HG02759 (cell line): Measurements from ENCODE around the gene ZSCAN21.

ENCODE experiments used
- ATAC-seq: cut with Tn5 transposase; IDR thresholded peaks from one replicate; pipeline ENCODE4 v1.9.1; 2021; ENCODE audit warnings: mild to moderate bottlenecking, moderate library complexity; ENCODE audit not compliant: unreplicated experiment

The ZSCAN21 gene

DNA sequence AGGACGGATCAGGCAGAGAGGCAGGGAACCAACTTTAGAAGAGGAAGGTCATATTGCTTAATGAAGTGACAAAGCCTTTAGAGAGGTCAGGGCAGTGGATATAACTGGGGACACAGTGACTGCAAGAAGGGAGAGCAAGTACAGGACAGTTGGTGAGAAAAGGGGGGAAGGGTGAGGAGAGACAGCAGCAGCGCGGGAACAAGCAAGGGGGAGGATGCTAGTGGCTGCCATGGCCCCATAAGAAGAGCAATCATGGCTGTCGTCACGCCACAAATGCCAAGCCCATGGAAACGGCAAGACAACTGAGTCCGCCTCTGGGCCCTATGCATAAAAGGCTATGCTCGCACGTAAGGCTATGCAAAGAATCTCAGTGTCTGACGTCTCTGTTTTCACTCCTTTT, 22.9 kb downstream of the ZSCAN21 start:
- no peak for ATAC-seq

DNA sequence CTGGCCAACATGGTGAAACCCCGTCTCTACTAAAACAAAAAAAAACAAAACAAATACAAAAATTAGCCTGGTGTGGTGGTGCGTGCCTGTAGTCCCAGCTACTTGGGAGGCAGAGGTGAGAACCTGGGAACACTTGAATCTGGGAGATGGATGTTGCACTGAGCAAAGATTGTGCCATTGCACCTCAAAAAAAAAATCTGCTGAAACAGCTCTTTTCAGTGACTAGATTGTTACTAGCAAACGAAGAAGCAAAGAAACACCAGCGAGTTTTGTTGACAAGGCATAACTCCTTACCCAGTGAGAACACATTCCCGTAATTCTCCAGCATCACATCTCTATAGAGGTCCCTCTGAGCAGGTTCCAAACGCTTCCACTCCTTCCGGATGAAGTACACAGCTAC, 25.3 kb downstream of the ZSCAN21 start:
- no peak for ATAC-seq

DNA sequence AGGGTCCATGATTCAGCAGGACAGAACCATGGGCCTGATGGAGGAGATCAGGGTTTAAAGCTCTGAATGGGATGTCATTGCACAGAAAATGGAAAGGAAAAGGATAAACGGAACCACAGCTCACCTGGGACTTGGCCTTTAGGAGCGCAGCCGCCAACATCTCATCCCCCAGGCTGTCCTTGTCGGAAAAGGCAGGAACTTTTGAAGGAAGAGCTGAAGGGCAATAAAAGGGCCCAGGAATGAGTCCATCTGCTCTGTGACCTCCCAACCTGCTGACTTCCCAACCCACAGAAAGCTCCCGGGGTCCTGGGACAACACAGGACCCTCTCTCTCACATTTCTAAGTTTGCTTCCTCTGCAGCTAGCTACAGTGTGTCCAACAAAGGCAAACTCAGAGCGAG, 25.8 kb downstream of the ZSCAN21 start:
- no peak for ATAC-seq

DNA sequence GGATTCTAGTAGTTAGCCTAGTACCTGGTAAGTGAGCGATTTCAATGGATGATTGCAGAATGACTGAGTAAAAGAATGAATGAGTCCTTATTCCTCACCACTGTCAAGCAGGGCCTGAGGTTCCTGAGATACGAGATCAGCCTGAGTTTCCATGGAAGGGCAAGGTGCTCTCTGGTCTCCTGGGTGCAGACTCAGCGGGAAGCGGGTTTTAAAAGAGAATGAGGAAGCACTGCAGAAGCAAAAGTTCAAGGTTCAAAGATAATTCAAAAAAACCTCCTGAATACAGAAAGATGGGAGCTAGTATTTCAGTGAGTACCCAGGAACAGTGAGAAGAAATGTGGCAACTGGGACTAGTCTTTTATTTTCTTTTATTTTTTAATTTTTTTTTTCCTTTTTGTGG, 27.6 kb downstream of the ZSCAN21 start:
- no peak for ATAC-seq

DNA sequence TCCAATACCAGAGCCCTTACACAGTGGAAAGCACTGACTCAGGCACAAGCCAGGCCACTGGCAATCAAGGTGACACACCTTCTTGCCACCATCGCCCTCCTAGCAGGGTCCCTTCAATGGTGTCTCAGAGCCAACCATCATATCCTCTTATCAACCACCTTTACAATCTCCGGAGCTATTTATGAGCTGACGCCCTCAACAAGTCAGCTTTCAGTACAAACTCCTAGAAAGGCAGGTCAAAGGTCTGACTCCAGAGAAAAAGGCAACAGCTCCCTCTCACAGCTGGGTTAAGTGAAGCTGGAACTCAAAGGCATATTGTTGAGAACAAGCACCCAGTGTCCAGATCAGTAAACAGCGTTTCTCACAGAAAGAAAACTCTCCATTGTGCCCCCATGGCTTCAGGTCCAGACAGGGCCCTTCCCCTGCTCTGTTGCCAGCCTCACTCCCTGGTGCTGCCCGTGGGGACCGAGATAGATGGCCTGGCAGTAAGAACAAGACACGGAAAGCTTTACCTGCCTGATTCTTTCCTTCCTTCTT, 29.5 kb downstream of the ZSCAN21 start:
- ATAC-seq: no peak

DNA sequence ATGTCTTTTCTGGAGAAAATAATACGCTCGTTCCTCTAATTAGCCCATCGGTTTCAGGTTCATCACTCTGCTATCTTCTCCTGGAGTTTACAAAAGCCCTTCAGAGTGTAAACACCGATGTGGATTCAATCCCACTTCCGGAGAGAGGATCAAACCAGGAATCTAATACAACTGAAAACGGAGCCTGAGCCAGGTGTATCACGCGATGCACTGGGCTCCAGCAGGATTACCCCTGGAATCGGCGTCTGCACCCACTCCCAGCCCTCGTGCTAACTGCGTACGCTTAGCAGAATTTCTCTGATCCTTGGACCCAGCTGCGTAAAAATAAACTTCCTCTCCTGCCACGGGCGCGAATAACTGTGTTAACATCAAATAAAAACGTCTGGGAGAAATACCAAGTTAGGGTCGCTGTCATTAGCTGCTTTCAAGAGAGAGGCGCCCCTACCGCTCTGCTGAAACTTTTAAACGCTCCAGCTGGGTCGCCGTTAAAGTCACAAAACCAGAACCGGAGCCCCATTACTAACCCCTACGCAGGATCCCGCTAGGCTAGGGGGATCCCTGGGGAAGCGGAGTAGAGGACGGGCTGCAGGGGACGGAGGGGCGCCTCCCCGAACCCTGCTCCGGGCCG, 31.4 kb downstream of the ZSCAN21 start:
- ATAC-seq: no peak

DNA sequence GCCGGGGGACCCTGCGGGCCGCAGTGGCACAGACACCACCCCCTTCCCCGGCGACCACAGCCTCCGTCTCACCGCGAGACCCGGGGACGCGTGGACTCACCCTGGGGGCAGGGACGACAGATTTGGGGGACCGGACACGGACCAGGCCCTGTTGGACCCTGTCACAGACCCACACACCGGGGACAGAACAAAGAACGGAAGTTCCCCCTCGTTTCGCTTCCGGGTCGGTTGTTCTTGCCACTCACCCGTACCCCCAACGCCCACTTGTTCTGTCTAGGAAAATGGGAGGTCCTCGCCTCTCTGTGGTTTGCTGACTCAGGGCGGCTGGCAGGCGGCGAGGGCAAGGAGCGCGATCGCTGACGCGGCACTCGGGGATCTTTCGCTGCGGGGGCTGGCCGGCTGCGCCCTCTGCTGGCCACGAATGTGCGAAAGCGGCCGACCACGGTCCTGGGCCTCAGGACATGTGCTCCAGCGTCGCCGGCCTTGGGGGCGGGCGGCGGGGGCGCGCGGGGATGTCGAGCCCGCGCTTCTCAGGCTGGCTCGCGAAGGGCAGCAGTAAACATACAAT, 32.0 kb downstream of the ZSCAN21 start, which contains the start of gene ZNF3:
TSS of gene ZNF3 (minus strand) at position 189 of the 568 bp plus-strand sequence. CDS start 4,366 bp downstream, outside the sequence.
- ATAC-seq: peak; percentile 86

DNA sequence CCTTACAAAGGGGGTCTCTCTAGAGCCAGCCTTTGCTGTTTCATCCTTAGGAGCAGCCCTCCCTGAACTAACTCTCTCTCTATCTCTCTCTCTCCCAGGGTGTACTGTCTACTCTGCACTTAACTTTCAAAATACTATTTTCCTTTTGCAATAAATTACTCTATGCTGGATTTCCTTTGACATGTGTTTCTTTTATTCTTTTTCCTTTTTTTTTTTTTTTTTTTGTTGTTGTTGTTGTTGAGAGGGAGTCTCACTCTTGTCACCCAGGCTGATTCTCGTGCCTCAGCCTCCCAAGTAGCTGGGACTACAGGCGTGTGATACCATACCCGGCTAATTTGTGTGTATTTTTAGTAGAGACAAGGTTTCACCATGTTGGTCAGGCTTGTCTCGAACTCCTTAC, 33.4 kb downstream of the ZSCAN21 start:
- no peak for ATAC-seq

DNA sequence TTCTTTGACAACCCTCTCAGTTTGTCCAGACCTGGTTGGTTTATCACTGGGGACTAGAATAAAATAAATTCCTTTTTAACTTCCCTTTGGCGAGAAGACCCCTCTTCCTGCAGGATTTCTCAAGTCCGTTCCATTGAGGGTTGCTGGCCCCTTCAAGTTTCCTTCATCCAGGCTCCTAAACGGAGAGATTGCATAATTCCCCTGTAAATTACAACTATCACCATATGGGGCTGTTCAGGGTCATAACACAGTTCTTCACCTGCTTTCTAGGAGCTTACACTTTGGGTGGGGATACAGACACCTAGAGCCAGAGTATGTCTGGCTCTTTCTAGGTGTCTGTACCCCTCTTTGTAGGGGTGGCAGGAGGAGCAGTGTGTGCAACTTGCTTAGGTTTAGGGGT, 35.9 kb downstream of the ZSCAN21 start:
- no peak for ATAC-seq

DNA sequence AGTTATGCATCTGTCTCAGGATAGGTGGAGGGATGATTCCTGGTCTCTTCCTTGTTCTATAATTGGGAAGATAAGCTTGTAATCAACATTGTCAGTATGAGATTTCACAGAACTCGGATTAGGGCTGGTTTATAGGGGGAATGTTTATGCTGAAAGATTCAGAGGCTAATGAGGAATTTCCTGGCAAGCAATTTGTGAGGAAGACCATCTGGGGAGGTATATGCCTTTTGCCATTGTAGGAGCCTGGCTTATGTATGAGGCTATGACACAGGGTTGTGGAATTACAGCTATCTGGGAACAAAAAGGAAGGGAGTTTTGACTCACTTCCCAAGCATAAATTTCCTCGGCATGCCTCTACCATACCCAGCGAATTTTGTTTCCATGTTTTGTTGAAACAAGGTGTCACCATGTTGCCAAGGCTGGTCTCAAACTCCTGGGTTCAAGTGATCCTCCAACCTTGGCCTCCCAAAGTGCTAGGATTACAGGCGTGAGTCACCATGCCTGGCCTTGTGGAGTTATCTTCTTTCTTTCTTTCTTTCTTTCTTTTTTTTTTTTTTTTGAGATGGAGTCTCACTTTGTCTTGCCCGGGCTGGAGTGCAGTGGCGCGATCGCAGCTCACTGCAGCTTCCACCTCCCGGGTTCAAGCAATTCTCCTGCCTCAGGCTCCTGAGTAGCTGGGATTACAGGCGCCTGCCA, 37.6 kb downstream of the ZSCAN21 start:
- ATAC-seq: no peak

DNA sequence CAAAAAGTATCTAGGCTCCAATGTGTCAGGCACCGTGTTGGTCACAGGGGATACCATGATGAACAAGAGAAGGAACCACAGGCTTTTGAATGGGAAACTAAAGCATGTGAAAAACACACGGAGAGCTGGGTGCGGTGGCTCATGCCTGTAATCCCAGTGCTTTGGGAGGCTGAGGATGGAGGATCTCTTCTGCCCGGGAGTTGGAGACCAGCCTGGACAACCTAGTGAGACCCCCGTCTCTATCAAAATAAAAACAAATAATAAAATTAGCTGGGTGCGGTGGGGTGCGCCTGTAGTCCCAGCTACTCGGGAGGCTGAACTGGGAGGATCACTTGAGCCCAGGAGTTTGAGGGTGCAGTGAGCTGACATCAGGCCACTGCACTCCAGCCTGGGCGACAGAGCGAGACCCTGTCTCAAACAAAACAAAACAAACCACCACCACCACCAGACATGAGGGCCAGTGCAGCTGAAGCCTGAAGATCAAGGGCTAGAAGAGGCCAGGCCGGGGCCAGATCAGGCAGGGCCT, 38.6 kb downstream of the ZSCAN21 start:
- ATAC-seq: peak; percentile 29

DNA sequence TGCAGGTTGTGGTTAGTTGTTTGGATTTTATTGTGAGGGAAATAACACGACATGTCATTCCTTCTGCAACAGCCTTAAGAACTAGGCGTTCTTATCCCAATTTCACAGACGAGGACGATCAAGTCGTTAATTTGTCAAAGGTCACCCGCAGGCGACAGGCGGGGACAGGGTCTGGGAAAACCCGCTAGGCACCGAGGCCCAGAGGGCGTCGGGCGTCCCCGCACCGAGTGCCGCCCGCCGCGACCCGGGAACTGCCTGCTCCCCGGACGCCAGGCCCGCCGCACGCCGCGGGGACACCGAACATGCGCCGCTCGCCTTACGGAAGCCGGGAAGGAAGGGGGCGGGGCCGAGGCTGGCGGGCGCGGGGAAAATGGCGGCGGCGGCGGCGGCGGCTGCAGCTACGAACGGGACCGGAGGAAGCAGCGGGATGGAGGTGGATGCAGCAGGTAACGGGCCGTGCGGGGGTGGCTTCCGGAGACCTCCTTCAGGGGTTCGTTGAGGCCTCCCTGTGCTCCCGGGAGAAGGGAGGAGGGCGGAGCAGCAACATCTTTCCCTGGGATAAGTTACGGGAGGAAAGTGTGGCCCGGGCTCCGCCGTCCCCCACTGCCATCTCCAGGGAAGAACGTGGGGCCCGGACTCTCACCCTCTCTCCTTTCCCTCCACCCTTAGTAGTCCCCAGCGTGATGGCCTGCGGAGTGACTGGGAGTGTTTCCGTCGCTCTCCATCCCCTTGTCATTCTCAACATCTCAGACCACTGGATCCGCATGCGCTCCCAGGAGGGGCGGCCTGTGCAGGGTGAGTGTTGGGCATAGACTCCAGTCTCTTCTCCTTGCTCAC, 39.3 kb downstream of the ZSCAN21 start, which contains the start of gene COPS6:
TSS of gene COPS6 (plus strand) at position 349 of the 837 bp plus-strand sequence. CDS start at position 371, 22 bp downstream.
- ATAC-seq: peak; percentile 74

DNA sequence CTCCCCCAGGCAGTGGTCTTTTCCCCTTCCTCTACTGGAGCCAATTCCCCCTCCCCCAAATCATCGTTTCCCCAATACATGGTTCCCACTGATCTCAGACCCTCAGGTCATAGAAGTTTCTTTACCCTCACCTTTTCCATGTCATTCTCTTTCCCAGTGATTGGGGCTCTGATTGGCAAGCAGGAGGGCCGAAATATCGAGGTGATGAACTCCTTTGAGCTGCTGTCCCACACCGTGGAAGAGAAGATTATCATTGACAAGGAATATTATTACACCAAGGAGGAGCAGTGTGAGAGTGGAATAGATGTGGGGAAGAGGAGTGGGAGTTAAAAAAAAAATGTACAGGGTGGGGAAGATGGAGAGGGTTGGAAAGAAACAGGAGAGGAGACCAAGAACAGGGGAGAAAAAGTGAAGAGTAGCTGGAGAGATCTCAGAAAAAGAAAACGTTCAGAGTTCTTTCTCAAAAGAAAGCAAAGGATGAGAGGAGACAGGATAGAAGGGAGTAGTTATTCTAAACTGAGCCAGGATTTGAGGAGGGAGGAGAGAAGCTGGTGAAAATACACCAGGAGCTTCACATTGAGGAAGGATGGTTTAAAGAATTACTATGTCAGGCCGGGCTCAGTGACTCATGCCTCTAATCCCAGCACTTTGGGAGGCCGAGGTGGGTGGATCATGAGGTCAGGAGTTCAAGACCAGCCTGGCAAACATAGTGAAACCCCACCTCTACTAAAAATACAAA, 40.1 kb downstream of the ZSCAN21 start:
- ATAC-seq: no peak

DNA sequence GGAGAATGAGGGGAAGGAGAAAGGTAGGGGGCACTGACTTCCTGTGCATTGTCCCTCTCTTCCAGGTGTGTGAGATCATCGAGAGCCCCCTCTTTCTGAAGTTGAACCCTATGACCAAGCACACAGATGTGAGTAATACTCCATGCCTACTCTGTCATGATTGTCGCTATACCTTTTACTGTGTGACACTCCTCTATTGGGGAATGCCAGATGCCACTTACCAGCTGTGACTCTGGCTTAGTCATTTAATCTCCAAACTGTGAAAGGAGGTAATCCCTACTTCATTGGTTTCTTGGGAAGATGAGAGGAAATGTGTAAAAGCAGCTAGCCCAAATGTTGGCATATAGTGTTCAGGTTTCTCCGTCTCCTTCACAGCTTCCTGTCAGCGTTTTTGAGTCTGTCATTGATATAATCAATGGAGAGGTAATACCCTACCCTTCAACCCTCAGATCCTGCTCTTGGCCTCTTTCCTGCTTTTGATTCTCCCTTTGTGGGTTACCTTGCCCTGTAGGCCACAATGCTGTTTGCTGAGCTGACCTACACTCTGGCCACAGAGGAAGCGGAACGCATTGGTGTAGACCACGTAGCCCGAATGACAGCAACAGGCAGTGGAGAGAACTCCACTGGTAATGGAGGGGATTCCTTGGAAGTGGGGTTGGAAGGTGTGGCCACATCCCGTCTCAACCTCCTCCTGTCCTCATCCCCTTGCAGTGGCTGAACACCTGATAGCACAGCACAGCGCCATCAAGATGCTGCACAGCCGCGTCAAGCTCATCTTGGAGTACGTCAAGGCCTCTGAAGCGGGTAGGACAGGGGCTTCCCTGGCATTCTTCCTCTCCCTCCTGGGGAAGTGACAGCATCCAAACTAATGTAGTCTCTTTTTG, 41.2 kb downstream of the ZSCAN21 start:
- no peak for ATAC-seq

DNA sequence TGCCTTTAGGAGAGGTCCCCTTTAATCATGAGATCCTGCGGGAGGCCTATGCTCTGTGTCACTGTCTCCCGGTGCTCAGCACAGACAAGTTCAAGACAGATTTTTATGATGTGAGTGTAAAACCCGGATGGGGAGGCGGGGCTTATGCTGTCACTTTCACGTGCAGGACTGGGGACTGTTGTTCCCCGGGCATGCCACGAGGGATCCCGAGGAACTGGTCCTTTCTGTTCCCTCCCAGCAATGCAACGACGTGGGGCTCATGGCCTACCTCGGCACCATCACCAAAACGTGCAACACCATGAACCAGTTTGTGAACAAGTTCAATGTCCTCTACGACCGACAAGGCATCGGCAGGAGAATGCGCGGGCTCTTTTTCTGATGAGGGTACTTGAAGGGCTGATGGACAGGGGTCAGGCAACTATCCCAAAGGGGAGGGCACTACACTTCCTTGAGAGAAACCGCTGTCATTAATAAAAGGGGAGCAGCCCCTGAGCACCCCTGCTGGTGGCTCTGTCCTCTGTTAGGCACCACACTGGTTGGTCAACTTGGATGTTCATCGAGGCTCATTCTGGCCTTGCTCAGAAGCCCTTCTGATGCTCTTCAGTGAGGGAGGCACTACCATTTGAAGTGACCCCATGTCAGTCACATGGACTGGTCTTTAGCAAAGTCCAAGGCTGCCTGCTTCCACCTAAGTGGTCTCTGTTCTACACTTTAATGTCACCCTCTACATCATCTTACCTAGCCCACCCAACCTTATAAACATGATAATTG, 42.0 kb downstream of the ZSCAN21 start:
- no peak for ATAC-seq

DNA sequence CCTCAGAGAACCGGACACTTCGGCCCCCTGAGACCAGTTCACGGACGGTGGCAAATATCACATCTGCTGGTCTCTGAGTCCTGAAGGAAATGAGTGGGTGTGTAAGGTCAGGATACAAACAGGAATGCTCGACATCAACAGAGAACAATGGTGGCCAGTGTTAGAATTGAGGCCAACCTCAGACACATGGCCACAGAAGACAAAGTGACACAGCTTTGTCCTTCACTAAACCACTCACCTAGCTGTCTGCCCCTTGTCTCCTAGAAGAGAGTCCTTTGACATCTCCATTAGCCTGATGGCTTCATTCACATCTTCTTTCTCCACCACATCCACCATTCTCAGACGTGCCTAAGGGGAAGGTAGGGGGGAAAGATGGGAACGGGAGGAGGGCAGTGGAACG, 43.5 kb downstream of the ZSCAN21 start:
- ATAC-seq: no peak

DNA sequence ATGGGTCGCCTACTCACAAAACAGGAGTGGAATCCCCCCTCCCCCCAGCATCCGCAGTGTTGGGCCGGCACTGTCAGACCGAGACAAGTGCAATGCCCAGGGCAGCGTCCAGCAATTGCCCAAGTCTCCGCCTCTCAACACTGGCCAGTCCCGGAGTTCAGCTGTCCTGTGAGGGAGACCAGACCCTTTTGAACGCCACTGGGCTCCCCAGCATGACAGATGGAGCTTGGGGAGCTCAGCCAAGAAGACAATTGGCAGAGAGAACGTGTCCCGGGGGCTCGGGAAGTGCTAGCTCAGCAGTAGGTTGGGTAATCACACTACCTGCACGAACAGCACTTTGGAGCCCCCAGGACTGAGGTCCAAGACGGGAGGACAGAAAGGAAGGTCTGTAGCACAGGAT, 43.9 kb downstream of the ZSCAN21 start:
- no peak for ATAC-seq

DNA sequence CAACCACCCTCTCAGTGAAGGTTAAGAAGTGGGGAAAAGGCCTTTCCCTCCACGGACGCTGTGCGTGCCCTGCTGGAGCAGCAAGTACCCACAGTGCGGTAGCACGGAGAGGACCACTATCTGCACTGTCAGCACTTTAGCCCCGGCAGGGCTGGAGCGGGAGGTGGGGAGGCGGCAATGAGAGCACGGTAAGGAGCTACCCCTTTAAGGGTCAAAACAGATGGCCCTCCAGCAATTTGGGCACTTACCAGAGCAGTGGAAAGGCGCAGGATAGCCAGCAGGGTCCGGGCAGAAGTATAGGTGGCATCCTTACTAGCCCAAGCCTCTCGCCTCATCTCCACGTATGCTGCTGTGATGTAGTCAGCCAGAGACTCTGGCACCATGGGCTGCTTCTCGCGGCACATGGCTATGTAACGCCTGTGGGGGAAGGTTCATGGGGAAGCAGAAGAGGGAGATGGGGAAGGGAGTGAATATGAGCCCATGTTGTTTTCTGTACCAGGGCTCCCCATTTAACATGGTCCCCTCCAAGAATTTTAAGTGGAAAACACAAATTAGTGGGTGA, 44.4 kb downstream of the ZSCAN21 start:
- ATAC-seq: no peak
